Astrocyte of the cerebellum (primary cell): ENCODE results near the gene ZNF234.

Experiments
- DNase-seq: peaks from one replicate; pipeline ENCODE4 v3.0.0-alpha.2; 2011; ENCODE audit warnings: low read depth
- H3K4me3 ChIP-seq: 2 replicates; pipeline ENCODE4 v1.5.1; 2011; ENCODE audit warnings: mild to moderate bottlenecking, low read depth, low read length, moderate library complexity
- CTCF ChIP-seq: IDR thresholded peaks from 2 replicates; pipeline ENCODE4 v1.5.1; 2012; ENCODE audit warnings: low read length, low read depth, moderate library complexity, mild to moderate bottlenecking; ENCODE audit errors: missing control alignments
- in situ Hi-C: cut with HindIII; loops from 2 replicates; pipeline ENCODE4 v1.10.0; 2017; ENCODE audit warnings: low sequenced_read_pairs

The ZNF234 gene

GRCh38 chr19:44141191-44142058 lies at the start of gene ZNF234:
Gene ZNF234 (plus strand): TSS chr19:44141554. CDS start chr19:44144633, 3,079 bp downstream.
- peak; percentile 55 for DNase-seq
- in situ Hi-C loops, result no loop called here
- TF ChIP-seq CTCF, result no peak
- H3K4me3 ChIP-seq, result peak within 1 kb of the TSS; percentile 75

GRCh38 chr19:44092108-44092507 lies 49.2 kb upstream of the ZNF234 start:
- no peak for TF ChIP-seq CTCF
- in situ Hi-C loops, result no loop called here

GRCh38 chr19:44093931-44094765 lies 47.2 kb upstream of the ZNF234 start, which contains the start of gene ZNF224:
Gene ZNF224 (plus strand): TSS chr19:44094361. CDS start chr19:44097874, 3,513 bp downstream.
- in situ Hi-C loops, result no loop called here
- peak within 1 kb of the TSS; percentile 81 for H3K4me3 ChIP-seq
- TF ChIP-seq CTCF, result no peak
- DNase-seq, result peak; percentile 86

More at GRCh38 chr19:44092108-44092507, 49.2 kb upstream of the ZNF234 start:
- no peak overlapping the region for H3K4me3 ChIP-seq
- no peak for DNase-seq

DNA sequence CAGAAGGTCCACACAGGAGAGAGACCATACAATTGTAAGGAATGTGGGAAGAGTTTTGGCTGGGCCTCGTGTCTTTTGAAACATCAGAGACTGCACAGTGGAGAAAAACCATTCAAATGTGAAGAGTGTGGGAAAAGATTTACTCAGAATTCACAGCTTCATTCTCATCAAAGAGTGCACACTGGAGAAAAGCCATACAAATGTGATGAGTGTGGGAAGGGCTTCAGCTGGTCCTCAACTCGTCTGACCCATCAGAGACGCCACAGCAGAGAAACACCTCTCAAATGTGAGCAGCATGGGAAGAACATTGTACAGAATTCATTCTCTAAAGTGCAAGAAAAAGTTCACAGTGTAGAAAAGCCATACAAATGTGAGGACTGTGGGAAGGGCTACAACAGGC lies 33.6 kb upstream of the ZNF234 start:
- no peak for TF ChIP-seq CTCF
- in situ Hi-C loops, result no loop called here
- no peak for DNase-seq
- no peak overlapping the region for H3K4me3 ChIP-seq

DNA sequence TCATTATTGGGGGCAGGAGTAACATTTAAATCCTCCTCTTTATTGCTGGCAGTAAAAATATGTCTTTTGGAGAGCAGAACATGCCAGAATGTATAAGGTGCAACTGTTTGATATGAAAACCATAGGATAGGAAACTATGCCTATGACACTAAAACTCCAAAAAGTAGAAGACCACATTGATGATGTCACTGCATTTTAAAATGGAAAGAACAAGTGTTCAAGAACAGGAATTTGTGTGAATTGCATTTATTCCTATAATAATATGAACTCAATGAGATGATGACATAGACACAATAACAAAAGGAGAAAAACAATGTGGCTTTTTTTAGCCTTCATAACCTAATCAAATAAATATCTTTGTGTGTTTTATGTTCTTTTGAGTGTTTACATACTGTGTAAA lies 31.9 kb upstream of the ZNF234 start:
- H3K4me3 ChIP-seq, result no peak overlapping the region
- in situ Hi-C loops, result no loop called here
- no peak for DNase-seq
- no peak for TF ChIP-seq CTCF

- TF ChIP-seq CTCF, result no peak
- peak overlapping the region; percentile 76 for H3K4me3 ChIP-seq
- DNase-seq, result peak; percentile 38
- in situ Hi-C loops, result no loop called here
These were observed 29.4 kb upstream of the ZNF234 start for GRCh38 chr19:44111910-44112463.
